Glutamatergic neuron (in vitro differentiated cells): Measurements from ENCODE around the gene SPINDOC. TPM values are rescaled to one million over a fixed set of nuclear protein-coding genes. Genes with fewer than 3 reads are reported as not detected.

Experiments used
- DNase-seq: peaks from one replicate; pipeline ENCODE4 v3.0.0; 2022
- H3K27ac Mint-ChIP-seq: one replicate; pipeline ENCODE4 v1.8.0; 2020; ENCODE audit warnings: mild to moderate bottlenecking, mixed read lengths, inconsistent platforms; ENCODE audit not compliant: unreplicated experiment
- H3K27me3 Mint-ChIP-seq: one replicate; pipeline ENCODE4 v1.8.0; 2020; ENCODE audit warnings: mild to moderate bottlenecking, moderate library complexity, mixed read lengths, inconsistent platforms; ENCODE audit not compliant: unreplicated experiment
- H3K36me3 Mint-ChIP-seq: one replicate; pipeline ENCODE4 v1.8.0; 2020; ENCODE audit warnings: mild to moderate bottlenecking, mixed read lengths, inconsistent platforms; ENCODE audit not compliant: unreplicated experiment
- H3K4me1 Mint-ChIP-seq: one replicate; pipeline ENCODE4 v1.8.0; 2020; ENCODE audit warnings: mild to moderate bottlenecking, low read depth, mixed read lengths, inconsistent platforms; ENCODE audit not compliant: unreplicated experiment
- H3K4me3 Mint-ChIP-seq: one replicate; pipeline ENCODE4 v1.8.0; 2020; ENCODE audit warnings: mild to moderate bottlenecking, mixed read lengths, inconsistent platforms; ENCODE audit not compliant: unreplicated experiment
- H3K9me3 Mint-ChIP-seq: one replicate; pipeline ENCODE4 v1.8.0; 2020; ENCODE audit warnings: mild to moderate bottlenecking, moderate library complexity, mixed read lengths, inconsistent platforms; ENCODE audit not compliant: unreplicated experiment
- total RNA-seq: library from RNA; stranded (reverse); fragmentation: NEBNext Ultra II Directional; extraction: Animal tissue kit (Norgen Biotek cat#: 25700); gene quantifications from one replicate; pipeline ENCODE4 v1.2.1, GENCODE V29; 2021; ENCODE audit not compliant: unreplicated experiment
- TF ChIP-seq, protein P1 (sequence below): fragments of 200-600 bp; sonication (generic); IDR thresholded peaks from one replicate; pipeline ENCODE4 v1.5.0; 2021; ENCODE audit not compliant: partially characterized antibody, unreplicated experiment

SPINDOC gene
- total RNA-seq, 1 donor from 2014 or later = 83.7 TPM

DNA sequence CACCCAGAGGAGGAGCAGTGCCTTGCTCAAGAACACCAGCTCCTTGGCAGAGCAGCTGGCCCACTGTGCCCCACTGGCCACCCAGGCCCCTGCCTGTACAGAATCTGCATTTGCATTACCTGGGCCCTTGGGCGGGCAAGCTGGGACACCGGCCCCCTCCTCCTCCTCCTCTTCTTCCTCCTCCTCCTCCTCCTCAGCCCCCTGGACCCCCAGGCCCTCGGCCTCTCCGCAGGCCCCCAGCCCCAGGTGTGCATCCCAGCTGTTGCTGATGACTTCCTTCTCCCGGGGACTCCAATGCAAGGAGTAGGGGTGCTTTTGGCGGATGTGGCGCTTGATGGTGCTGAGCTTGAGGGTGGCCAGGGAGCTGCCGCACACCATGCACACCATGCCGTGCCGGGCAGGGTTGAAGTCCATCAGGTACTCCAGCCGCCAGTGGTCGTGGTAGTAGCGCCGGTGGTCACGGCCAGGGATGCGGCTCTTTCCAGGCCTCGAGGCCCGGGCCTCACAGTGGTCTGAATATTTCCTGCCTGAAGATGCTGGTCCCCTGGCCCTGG is 47.5 kb upstream of the SPINDOC start:
- DNase-seq = peak; percentile 32
- H3K36me3 Mint-ChIP-seq = peaks cover 4% of the 10 kb centered on the region
- H3K4me1 Mint-ChIP-seq = peaks cover 16% of the 10 kb centered on the region
- H3K27ac Mint-ChIP-seq = peak overlapping the region; percentile 100
- H3K27me3 Mint-ChIP-seq = peaks cover 45% of the 10 kb centered on the region
- peaks cover 43% of the 10 kb centered on the region for H3K9me3 Mint-ChIP-seq
- H3K4me3 Mint-ChIP-seq = peak overlapping the region; percentile 99
- TF ChIP-seq, protein P1, sequence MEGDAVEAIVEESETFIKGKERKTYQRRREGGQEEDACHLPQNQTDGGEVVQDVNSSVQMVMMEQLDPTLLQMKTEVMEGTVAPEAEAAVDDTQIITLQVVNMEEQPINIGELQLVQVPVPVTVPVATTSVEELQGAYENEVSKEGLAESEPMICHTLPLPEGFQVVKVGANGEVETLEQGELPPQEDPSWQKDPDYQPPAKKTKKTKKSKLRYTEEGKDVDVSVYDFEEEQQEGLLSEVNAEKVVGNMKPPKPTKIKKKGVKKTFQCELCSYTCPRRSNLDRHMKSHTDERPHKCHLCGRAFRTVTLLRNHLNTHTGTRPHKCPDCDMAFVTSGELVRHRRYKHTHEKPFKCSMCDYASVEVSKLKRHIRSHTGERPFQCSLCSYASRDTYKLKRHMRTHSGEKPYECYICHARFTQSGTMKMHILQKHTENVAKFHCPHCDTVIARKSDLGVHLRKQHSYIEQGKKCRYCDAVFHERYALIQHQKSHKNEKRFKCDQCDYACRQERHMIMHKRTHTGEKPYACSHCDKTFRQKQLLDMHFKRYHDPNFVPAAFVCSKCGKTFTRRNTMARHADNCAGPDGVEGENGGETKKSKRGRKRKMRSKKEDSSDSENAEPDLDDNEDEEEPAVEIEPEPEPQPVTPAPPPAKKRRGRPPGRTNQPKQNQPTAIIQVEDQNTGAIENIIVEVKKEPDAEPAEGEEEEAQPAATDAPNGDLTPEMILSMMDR = no peak

DNA sequence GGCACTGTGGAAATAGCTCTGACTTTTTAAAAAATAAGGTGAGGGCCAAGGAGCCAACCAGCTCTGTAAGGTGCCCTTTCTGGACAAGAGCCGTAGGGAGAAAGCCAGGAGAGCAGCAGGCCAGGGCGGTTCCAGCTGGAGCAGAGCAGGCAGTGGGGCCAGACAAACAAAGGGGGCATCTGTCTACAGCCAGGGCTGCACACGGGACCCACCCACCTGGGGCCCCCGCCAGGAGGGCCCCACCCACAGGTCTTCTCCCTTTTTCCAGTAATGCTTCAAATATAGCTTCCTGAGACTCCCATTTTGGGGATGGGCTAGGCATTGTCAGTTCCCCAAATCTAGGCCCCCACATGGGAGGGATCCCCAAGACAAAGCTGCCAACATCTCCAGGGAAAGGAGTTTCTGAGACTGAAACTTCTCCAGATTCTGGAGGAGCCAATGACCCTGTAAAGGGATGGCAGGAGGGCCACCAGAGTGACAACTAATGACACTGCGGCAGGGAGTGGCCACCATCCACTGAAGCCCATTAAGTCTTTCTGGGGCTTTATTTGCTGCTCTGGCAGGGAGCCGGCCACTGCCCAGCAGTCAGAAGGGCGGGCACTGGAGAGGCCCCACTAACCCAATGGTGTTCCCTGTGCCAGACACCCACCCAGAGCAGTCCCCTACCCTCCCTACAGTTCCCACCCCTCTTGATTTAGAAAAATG is 46.6 kb upstream of the SPINDOC start:
- TF ChIP-seq, protein P1 = no peak
- Mint-ChIP-seq H3K4me3 (peak overlapping the region; percentile 99), H3K9me3 (peaks cover 36% of the 10 kb centered on the region), H3K4me1 (peaks cover 11% of the 10 kb centered on the region), H3K27me3 (peaks cover 40% of the 10 kb centered on the region), H3K27ac (peak overlapping the region; percentile 100), H3K36me3 (peaks cover 4% of the 10 kb centered on the region)
- peak; percentile 62 for DNase-seq

DNA sequence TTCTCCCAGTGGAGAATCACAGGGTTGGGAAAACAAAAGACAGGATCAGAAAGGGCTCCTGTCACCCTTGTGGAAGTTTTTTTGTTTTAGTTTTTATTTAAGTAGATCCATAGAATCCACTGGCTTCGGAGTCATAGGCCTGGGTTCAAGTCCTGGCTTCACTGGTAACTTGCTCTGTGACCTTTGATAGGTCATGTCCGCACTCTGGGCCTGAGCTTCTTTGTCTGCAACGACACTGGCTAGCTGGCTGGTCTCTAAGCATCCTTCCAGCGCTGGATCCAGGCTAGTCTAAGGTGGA is 46.0 kb upstream of the SPINDOC start:
- TF ChIP-seq, protein P1 = no peak
- no peak for DNase-seq
- Mint-ChIP-seq H3K36me3 (peaks cover 4% of the 10 kb centered on the region), H3K27me3 (peaks cover 34% of the 10 kb centered on the region), H3K27ac (peak overlapping the region; percentile 100), H3K4me1 (peaks cover 8% of the 10 kb centered on the region), H3K9me3 (peaks cover 31% of the 10 kb centered on the region), H3K4me3 (peak overlapping the region; percentile 99)

DNA sequence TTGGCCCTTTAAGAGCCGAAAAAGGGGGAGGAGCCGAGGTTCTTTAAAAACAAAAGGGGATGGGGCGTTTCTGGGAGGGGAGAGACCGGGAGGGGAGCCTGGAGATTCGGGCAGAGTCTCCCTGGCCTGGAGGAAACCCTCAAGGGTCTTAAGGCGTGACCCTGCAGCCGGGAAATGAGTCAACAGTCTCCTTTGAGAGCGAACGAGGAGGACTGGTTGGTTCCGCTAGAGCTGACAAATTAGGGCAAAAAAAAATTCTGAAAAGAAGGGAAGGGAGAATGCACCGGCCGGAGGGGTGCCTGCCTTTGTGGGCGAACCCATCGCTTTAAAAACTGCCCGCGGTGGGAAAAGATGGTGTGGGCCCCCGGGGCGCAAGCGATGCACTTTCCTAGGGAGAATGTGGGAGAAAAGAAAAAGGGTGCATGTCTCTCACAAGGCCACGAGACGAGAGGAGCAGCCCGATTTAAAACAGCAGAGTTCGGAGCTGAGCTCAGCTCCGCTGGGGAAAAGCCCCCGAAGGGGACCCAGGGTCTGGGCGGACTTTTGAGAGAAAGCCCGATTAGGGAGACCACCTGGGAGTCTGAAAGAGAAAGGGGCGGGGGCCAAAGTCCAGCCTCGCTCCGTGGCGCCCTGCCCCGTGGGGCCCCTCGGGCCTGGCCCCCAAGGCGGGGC is 45.6 kb upstream of the SPINDOC start:
- peak overlapping the region; percentile 99 for H3K4me3 Mint-ChIP-seq
- DNase-seq = peak; percentile 85
- H3K4me1 Mint-ChIP-seq = peaks cover 8% of the 10 kb centered on the region
- peaks cover 28% of the 10 kb centered on the region for H3K9me3 Mint-ChIP-seq
- TF ChIP-seq, protein P1 = no peak
- peaks cover 33% of the 10 kb centered on the region for H3K27me3 Mint-ChIP-seq
- peak overlapping the region; percentile 100 for H3K27ac Mint-ChIP-seq
- peaks cover 4% of the 10 kb centered on the region for H3K36me3 Mint-ChIP-seq
